HG02870 (cell line): ENCODE results near the gene LRMDA.

Experiments
- ATAC-seq: cut with Tn5 transposase; IDR thresholded peaks from one replicate; pipeline ENCODE4 v1.9.1; 2021; ENCODE audit warnings: mild to moderate bottlenecking, moderate library complexity; ENCODE audit not compliant: unreplicated experiment

LRMDA gene

GRCh38 chr10:76433161-76434005 lies 1002.0 kb downstream of the LRMDA start:
- no peak for ATAC-seq

GRCh38 chr10:76435157-76435556 lies 1003.7 kb downstream of the LRMDA start:
- ATAC-seq = no peak

- no peak for ATAC-seq
Observed at GRCh38 chr10:76436401-76436811, 1005.0 kb downstream of the LRMDA start.

GRCh38 chr10:76436981-76437380 lies 1005.6 kb downstream of the LRMDA start:
- ATAC-seq = no peak

GRCh38 chr10:76440426-76440825 lies 1009.0 kb downstream of the LRMDA start:
- ATAC-seq = no peak

- no peak for ATAC-seq
Observed at GRCh38 chr10:76442113-76442512, 1010.7 kb downstream of the LRMDA start.

- no peak for ATAC-seq
Observed at GRCh38 chr10:76444034-76444800, 1012.8 kb downstream of the LRMDA start.

- ATAC-seq = no peak
Observed at GRCh38 chr10:76447578-76447977, 1016.2 kb downstream of the LRMDA start.

- ATAC-seq = no peak
Observed at GRCh38 chr10:76451911-76452310, 1020.5 kb downstream of the LRMDA start.

- ATAC-seq = no peak
Observed at GRCh38 chr10:76453332-76453731, 1021.9 kb downstream of the LRMDA start.

- no peak for ATAC-seq
Observed at GRCh38 chr10:76453997-76454396, 1022.6 kb downstream of the LRMDA start.

- no peak for ATAC-seq
Observed at GRCh38 chr10:76454506-76455140, 1023.2 kb downstream of the LRMDA start.

GRCh38 chr10:76456197-76456596 lies 1024.8 kb downstream of the LRMDA start:
- ATAC-seq = no peak

GRCh38 chr10:76459016-76459730 lies 1027.7 kb downstream of the LRMDA start:
- no peak for ATAC-seq

GRCh38 chr10:76461024-76461423 lies 1029.6 kb downstream of the LRMDA start:
- ATAC-seq = no peak

GRCh38 chr10:76463111-76463510 lies 1031.7 kb downstream of the LRMDA start:
- no peak for ATAC-seq

GRCh38 chr10:76466836-76467503 lies 1035.5 kb downstream of the LRMDA start:
- ATAC-seq = no peak

GRCh38 chr10:76469675-76470074 lies 1038.3 kb downstream of the LRMDA start:
- ATAC-seq = no peak

GRCh38 chr10:76479103-76479790 lies 1047.8 kb downstream of the LRMDA start:
- ATAC-seq = no peak

GRCh38 chr10:76481178-76481577 lies 1049.8 kb downstream of the LRMDA start:
- no peak for ATAC-seq
